Osteoblast (primary cell): Measurements from ENCODE around the gene KRTAP4-16. TPM values are rescaled to one million over a fixed set of nuclear protein-coding genes. Genes with fewer than 3 reads are reported as not detected.
"Not testable (repeated sequence)": the region's sequence is repeated elsewhere in the genome, so short reads cannot be mapped to it uniquely, and the experiment has no call there.

Source experiments
- DNase-seq: peaks from one replicate; pipeline ENCODE4 v3.0.0; 2011; ENCODE audit warnings: low spot score, mixed read lengths; ENCODE audit not compliant: insufficient read length; ENCODE audit errors: missing footprints
- H2AFZ ChIP-seq: 2 replicates; pipeline ENCODE4 v1.6.0; 2011; ENCODE audit warnings: mild to moderate bottlenecking, low read length
- H3K27ac ChIP-seq: 2 replicates; pipeline ENCODE4 v1.5.1; 2011; ENCODE audit warnings: mild to moderate bottlenecking, low read depth, low read length, moderate library complexity
- H3K27me3 ChIP-seq: 2 replicates; pipeline ENCODE4 v1.6.0; 2012; ENCODE audit warnings: mild to moderate bottlenecking, control low read depth, inconsistent platforms, low read length, moderate library complexity; ENCODE audit not compliant: insufficient read depth
- H3K36me3 ChIP-seq: 2 replicates; pipeline ENCODE4 v1.5.1; 2011; ENCODE audit warnings: mild to moderate bottlenecking, low read length, control low read depth, moderate library complexity; ENCODE audit not compliant: insufficient read depth
- H3K4me1 ChIP-seq: 2 replicates; pipeline ENCODE4 v1.5.1; 2011; ENCODE audit warnings: mild to moderate bottlenecking, low read length, control low read depth, moderate library complexity; ENCODE audit not compliant: insufficient read depth
- H3K4me2 ChIP-seq: 2 replicates; pipeline ENCODE4 v1.6.0; 2011; ENCODE audit warnings: mild to moderate bottlenecking, low read length; ENCODE audit not compliant: insufficient read depth
- H3K4me3 ChIP-seq: fragments of 200-600 bp; sonication (generic); 3 replicates; pipeline ENCODE4 v1.5.1; 2012; ENCODE audit warnings: mild to moderate bottlenecking, low read length, inconsistent platforms; ENCODE audit not compliant: insufficient read depth
- H3K79me2 ChIP-seq: 2 replicates; pipeline ENCODE4 v1.6.0; 2012; ENCODE audit warnings: mild to moderate bottlenecking, low read length, control low read depth, inconsistent platforms; ENCODE audit not compliant: insufficient read depth
- H3K9me3 ChIP-seq: 2 replicates; pipeline ENCODE4 v1.5.1; 2011; ENCODE audit warnings: low read depth, low read length, control low read depth
- H4K20me1 ChIP-seq: 2 replicates; pipeline ENCODE4 v1.6.0; 2012; ENCODE audit warnings: mild to moderate bottlenecking, low read length, control low read depth; ENCODE audit not compliant: insufficient read depth
- total RNA-seq: library from RNA; depleted of rRNA; stranded (reverse); fragments of >200 nt; gene quantifications from 2 replicates; pipeline ENCODE4 v1.2.3, GENCODE V29; 2012
- TF ChIP-seq, protein P1 (sequence below): IDR thresholded peaks from 2 replicates; pipeline ENCODE4 v1.5.1; 2011; ENCODE audit warnings: mild to moderate bottlenecking, low read depth, low read length, moderate library complexity; ENCODE audit errors: extremely low read depth

Gene KRTAP4-16
- total RNA-seq, 1 donor, result not detected

DNA sequence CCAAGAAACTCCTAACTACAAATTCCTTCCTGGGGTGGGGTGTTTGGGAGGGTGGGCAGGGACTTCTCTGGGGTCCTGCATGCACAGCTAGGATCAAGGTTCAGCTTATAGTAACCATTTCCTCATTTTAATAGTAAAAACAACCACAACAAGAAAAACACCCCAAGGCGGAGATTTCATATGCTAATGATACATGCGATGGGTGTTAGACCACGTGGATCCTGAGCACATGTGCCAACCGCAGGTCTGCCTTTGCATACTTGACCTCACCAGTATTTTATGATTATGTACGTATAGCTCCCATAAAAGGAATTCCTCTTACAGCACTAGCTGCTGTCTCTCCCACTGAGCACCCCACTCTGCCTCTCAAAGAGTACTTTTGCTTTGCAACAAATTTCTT, 14.3 kb upstream of the KRTAP4-16 start:
- DNase-seq, result no peak
- Histone ChIP-seq H2AFZ (no peak overlapping the region), H3K4me1 (peaks cover 13% of the 10 kb centered on the region), H3K27me3 (no peaks in the 10 kb centered on the region), H3K27ac (no peak overlapping the region), H3K4me2 (no peak overlapping the region), H4K20me1 (no peaks in the 10 kb centered on the region), H3K79me2 (no peaks in the 10 kb centered on the region), H3K4me3 (no peak overlapping the region), H3K9me3 (no peaks in the 10 kb centered on the region), H3K36me3 (no peaks in the 10 kb centered on the region)
- TF ChIP-seq, protein P1, sequence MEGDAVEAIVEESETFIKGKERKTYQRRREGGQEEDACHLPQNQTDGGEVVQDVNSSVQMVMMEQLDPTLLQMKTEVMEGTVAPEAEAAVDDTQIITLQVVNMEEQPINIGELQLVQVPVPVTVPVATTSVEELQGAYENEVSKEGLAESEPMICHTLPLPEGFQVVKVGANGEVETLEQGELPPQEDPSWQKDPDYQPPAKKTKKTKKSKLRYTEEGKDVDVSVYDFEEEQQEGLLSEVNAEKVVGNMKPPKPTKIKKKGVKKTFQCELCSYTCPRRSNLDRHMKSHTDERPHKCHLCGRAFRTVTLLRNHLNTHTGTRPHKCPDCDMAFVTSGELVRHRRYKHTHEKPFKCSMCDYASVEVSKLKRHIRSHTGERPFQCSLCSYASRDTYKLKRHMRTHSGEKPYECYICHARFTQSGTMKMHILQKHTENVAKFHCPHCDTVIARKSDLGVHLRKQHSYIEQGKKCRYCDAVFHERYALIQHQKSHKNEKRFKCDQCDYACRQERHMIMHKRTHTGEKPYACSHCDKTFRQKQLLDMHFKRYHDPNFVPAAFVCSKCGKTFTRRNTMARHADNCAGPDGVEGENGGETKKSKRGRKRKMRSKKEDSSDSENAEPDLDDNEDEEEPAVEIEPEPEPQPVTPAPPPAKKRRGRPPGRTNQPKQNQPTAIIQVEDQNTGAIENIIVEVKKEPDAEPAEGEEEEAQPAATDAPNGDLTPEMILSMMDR, result no peak

GRCh38 chr17:41111151-41111885, 9.3 kb upstream of the KRTAP4-16 start:
- no peak overlapping the region for H2AFZ ChIP-seq
- no peak overlapping the region for H3K4me2 ChIP-seq
- no peaks in the 10 kb centered on the region for H3K4me1 ChIP-seq
- H3K27ac ChIP-seq, result no peak overlapping the region
- H3K36me3 ChIP-seq, result no peaks in the 10 kb centered on the region
- no peaks in the 10 kb centered on the region for H3K79me2 ChIP-seq
- H3K4me3 ChIP-seq, result peak overlapping the region; percentile 39
- DNase-seq, result no peak
- H3K27me3 ChIP-seq, result no peaks in the 10 kb centered on the region
- TF ChIP-seq, protein P1, result no peak
- no peaks in the 10 kb centered on the region for H4K20me1 ChIP-seq
- H3K9me3 ChIP-seq, result no peaks in the 10 kb centered on the region

- peak overlapping the region; percentile 52 for H3K4me3 ChIP-seq
- not testable (repeated sequence) for H3K4me1 ChIP-seq, H3K9me3 ChIP-seq
These were observed 6.8 kb upstream of the KRTAP4-16 start for GRCh38 chr17:41108728-41109386.

DNA sequence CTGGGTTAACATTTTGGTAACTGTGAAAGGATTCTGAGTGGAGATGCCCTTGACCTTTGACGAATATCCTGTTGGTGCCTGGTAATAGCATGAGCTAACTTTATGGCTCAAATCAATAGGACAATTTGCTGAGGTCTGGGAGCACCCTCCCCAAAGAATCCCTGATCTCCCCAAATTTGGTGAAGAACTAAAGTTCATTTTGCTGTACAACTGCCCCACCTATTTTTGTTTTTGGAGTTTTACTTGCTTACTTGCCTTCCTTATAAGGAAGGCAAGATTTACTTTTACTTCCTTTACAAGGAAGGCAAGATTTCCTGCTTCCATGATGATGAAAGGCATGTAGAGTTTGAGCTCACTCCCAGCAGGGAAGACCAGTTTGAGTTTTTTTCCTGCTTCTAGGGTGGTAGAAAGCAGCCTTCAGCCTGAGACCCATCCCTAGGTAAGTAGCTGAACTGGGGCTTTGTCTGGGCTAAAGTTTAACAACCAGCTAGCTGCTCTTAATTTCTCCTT, 6.0 kb upstream of the KRTAP4-16 start:
- Histone ChIP-seq H3K4me3 (peak overlapping the region; percentile 52), H3K9me3 (no peaks in the 10 kb centered on the region), H2AFZ (no peak overlapping the region), H3K27ac (no peak overlapping the region), H3K4me1 (peaks cover 6% of the 10 kb centered on the region), H4K20me1 (no peaks in the 10 kb centered on the region), H3K4me2 (no peak overlapping the region), H3K36me3 (no peaks in the 10 kb centered on the region), H3K79me2 (no peaks in the 10 kb centered on the region), H3K27me3 (no peaks in the 10 kb centered on the region)
- DNase-seq, result no peak
- TF ChIP-seq, protein P1, result no peak

More at GRCh38 chr17:41108728-41109386, 6.8 kb upstream of the KRTAP4-16 start:
- not testable (repeated sequence) for H3K27me3 ChIP-seq, H3K79me2 ChIP-seq, H3K4me2 ChIP-seq, H3K36me3 ChIP-seq, DNase-seq, H3K27ac ChIP-seq, H2AFZ ChIP-seq, H4K20me1 ChIP-seq

GRCh38 chr17:41105347-41105746, 3.3 kb upstream of the KRTAP4-16 start, which contains the start of gene KRTAP4-9:
TSS of gene KRTAP4-9 (plus strand) at chr17:41105389. CDS start at chr17:41105389, 0 bp downstream.
- not testable (repeated sequence) for H4K20me1 ChIP-seq, H2AFZ ChIP-seq, H3K79me2 ChIP-seq, H3K4me2 ChIP-seq, H3K9me3 ChIP-seq, H3K4me3 ChIP-seq, DNase-seq, H3K27me3 ChIP-seq, H3K36me3 ChIP-seq
- Histone ChIP-seq H3K4me1 (peaks cover 13% of the 10 kb centered on the region), H3K27ac (peak within 1 kb of the TSS; percentile 66)

DNA sequence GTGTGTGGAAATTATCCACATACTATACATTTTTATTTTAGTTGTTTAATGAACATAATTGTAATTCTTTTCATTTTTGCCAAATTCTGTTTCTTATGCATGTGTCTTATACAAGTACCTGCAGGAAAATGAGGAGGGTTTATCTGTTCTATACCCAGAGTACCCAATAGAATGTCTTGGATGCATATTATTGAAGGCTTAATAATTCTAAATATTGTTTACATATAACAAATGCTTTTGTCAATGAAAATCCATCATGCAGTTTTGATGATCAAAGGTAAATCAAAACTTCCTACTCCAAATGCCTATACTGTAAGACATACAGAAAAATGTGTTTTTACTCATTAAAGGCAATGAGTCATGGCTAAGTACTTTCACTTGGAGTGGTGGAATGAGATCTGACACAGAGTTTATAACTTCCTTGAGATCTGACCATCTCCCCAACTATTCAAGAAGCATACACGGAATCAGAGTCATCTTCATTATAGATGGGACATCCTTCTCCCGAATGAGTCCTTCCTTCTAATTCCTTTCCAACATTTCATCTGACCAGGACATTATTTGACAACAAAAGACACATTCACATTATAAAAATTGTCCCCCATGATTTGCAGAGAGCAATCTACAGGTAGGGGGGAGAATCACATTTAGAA, 2.5 kb upstream of the KRTAP4-16 start:
- not testable (repeated sequence) for H3K4me3 ChIP-seq, H3K9me3 ChIP-seq, H3K36me3 ChIP-seq, H3K27me3 ChIP-seq, H3K79me2 ChIP-seq, H2AFZ ChIP-seq, DNase-seq, H3K4me2 ChIP-seq, H4K20me1 ChIP-seq
- Histone ChIP-seq H3K27ac (peak overlapping the region; percentile 66), H3K4me1 (peaks cover 20% of the 10 kb centered on the region)
